Neural cell (in vitro differentiated cells): ENCODE measurements around the gene ENTPD8. TPM values are rescaled to one million over a fixed set of nuclear protein-coding genes. Genes with fewer than 3 reads are reported as not detected.

ENCODE experiments used
- H2AFZ ChIP-seq: fragments of 200-600, 300-800 bp; sonication (generic), shearing (Covaris generic); 2 replicates; pipeline ENCODE4 v1.6.0; 2014; ENCODE audit warnings: low read depth, mild to moderate bottlenecking, antibody characterized with exemption, low read length, moderate library complexity
- H3F3A ChIP-seq: fragments of 200-600 bp; shearing (Covaris generic); 2 replicates; pipeline ENCODE4 v1.6.1; 2016; ENCODE audit warnings: mild to moderate bottlenecking, moderate library complexity, mixed read lengths, antibody characterized with exemption, low read length; ENCODE audit not compliant: insufficient read depth, poor library complexity, severe bottlenecking
- H3K27ac ChIP-seq: fragments of 200-600, 300-800 bp; sonication (generic), shearing (Covaris generic); 2 replicates; pipeline ENCODE4 v1.5.1; 2014; ENCODE audit warnings: mild to moderate bottlenecking, low read length, moderate library complexity
- H3K27me3 ChIP-seq: fragments of 300-800, 200-600 bp; sonication (generic), shearing (Covaris generic); 2 replicates; pipeline ENCODE4 v1.6.0; 2014; ENCODE audit warnings: mild to moderate bottlenecking, low read depth, low read length, moderate library complexity; ENCODE audit not compliant: insufficient read depth
- H3K36me3 ChIP-seq: fragments of 300-800, 200-600 bp; sonication (generic), shearing (Covaris generic); 2 replicates; pipeline ENCODE4 v1.5.1; 2014; ENCODE audit warnings: mild to moderate bottlenecking, antibody characterized with exemption, low read length, moderate library complexity; ENCODE audit not compliant: insufficient read depth
- H3K4me2 ChIP-seq: fragments of 300-800, 200-600 bp; sonication (generic), shearing (Covaris generic); 2 replicates; pipeline ENCODE4 v1.6.0; 2014; ENCODE audit warnings: mild to moderate bottlenecking, low read length
- H3K4me3 ChIP-seq: fragments of 300-800, 200-600 bp; sonication (generic), shearing (Covaris generic); 2 replicates; pipeline ENCODE4 v1.5.1; 2014; ENCODE audit warnings: mild to moderate bottlenecking, low read length, moderate library complexity
- H3K79me2 ChIP-seq: fragments of 200-600 bp; shearing (Covaris generic); replicated peaks from 2 replicates; pipeline ENCODE4 v1.6.0; 2014; ENCODE audit warnings: mild to moderate bottlenecking, low read length, moderate library complexity; ENCODE audit not compliant: insufficient read depth
- H3K9ac ChIP-seq: fragments of 300-800, 200-600 bp; sonication (generic), shearing (Covaris generic); 2 replicates; pipeline ENCODE4 v1.6.1; 2016; ENCODE audit warnings: mild to moderate bottlenecking, low read length, mixed read lengths
- H3K9me2 ChIP-seq: fragments of 200-600 bp; shearing (Covaris generic); 2 replicates; pipeline ENCODE4 v1.6.1; 2016; ENCODE audit warnings: mild to moderate bottlenecking, low read length, mixed read lengths; ENCODE audit not compliant: insufficient read depth
- H3K9me3 ChIP-seq: fragments of 200-600, 300-800 bp; sonication (generic), shearing (Covaris generic); 2 replicates; pipeline ENCODE4 v1.6.1; 2016; ENCODE audit warnings: mild to moderate bottlenecking, mixed run types, low read length, moderate library complexity, mixed read lengths
- H4K20me1 ChIP-seq: fragments of 200-600 bp; shearing (Covaris generic); 2 replicates; pipeline ENCODE4 v1.6.1; 2016; ENCODE audit warnings: mild to moderate bottlenecking, mixed run types; ENCODE audit not compliant: insufficient read depth
- CTCF ChIP-seq: fragments of 450-650 bp; IDR thresholded peaks from 2 replicates; pipeline ENCODE4 v1.5.1; 2014; ENCODE audit warnings: antibody characterized with exemption, mild to moderate bottlenecking, moderate library complexity; ENCODE audit not compliant: poor library complexity, severe bottlenecking
- EP300 ChIP-seq: fragments of 450-650 bp; conservative IDR thresholded peaks from 2 replicates; pipeline ENCODE4 v1.6.1; 2014; ENCODE audit warnings: antibody characterized with exemption, mild to moderate bottlenecking, moderate library complexity; ENCODE audit not compliant: poor library complexity, severe bottlenecking
- EZH2 ChIP-seq: fragments of 200-600, 300-800 bp; shearing (Covaris generic), sonication (generic); IDR thresholded peaks from 2 replicates; pipeline ENCODE4 v1.6.1; 2014; ENCODE audit warnings: antibody characterized with exemption, low read length, borderline replicate concordance, mild to moderate bottlenecking; ENCODE audit not compliant: insufficient read depth, poor library complexity, severe bottlenecking
- MXI1 ChIP-seq: fragments of 450-650 bp; conservative IDR thresholded peaks from 2 replicates; pipeline ENCODE4 v1.6.1; 2014; ENCODE audit warnings: antibody characterized with exemption, mild to moderate bottlenecking; ENCODE audit not compliant: poor library complexity, severe bottlenecking
- POLR2AphosphoS5 ChIP-seq: IDR thresholded peaks from 2 replicates; pipeline ENCODE4 v1.6.1; 2012
- RAD21 ChIP-seq: fragments of 450-650 bp; conservative IDR thresholded peaks from 2 replicates; pipeline ENCODE4 v1.6.1; 2014; ENCODE audit warnings: antibody characterized with exemption, mild to moderate bottlenecking, moderate library complexity
- REST ChIP-seq: IDR thresholded peaks from 2 replicates; pipeline ENCODE4 v1.6.1; 2012; ENCODE audit warnings: borderline replicate concordance
- SMC3 ChIP-seq: fragments of 450-650 bp; conservative IDR thresholded peaks from 2 replicates; pipeline ENCODE4 v1.6.1; 2014; ENCODE audit warnings: antibody characterized with exemption, mild to moderate bottlenecking, moderate library complexity; ENCODE audit not compliant: poor library complexity
- TAF1 ChIP-seq: IDR thresholded peaks from 2 replicates; pipeline ENCODE4 v1.6.1; 2012; ENCODE audit warnings: low read depth
- polyA plus RNA-seq: library from polyadenylated mRNA; depleted of rRNA; stranded (reverse); fragments of >200 nt; gene quantifications from 2 replicates; pipeline ENCODE4 v1.2.3, GENCODE V29; 2014

ENTPD8 gene
- polyA plus RNA-seq, 1 donor from 2014 or later, result not detected

- Histone ChIP-seq H3K4me3 (no peak overlapping the region), H4K20me1 (no peaks in the 10 kb centered on the region), H3K9me3 (no peaks in the 10 kb centered on the region), H3F3A (no peaks in the 10 kb centered on the region), H3K9ac (no peak overlapping the region), H3K79me2 (no peaks in the 10 kb centered on the region), H3K27me3 (no peaks in the 10 kb centered on the region), H3K9me2 (no peaks in the 10 kb centered on the region), H2AFZ (no peak overlapping the region), H3K27ac (no peak overlapping the region), H3K36me3 (no peaks in the 10 kb centered on the region), H3K4me2 (no peak overlapping the region)
- TF ChIP-seq EZH2 (no peak), EP300 (no peak), REST (no peak), RAD21 (no peak), TAF1 (no peak), CTCF (no peak), MXI1 (no peak), POLR2AphosphoS5 (no peak), SMC3 (no peak)
Observed at GRCh38 chr9:137433916-137434431, 7.2 kb downstream of the ENTPD8 start.

- no peaks in the 10 kb centered on the region for H3K27me3 ChIP-seq
- no peaks in the 10 kb centered on the region for H3K36me3 ChIP-seq
- no peaks in the 10 kb centered on the region for H4K20me1 ChIP-seq
- no peaks in the 10 kb centered on the region for H3K79me2 ChIP-seq
- no peak overlapping the region for H3K27ac ChIP-seq
- TF ChIP-seq TAF1, result no peak
- no peak for TF ChIP-seq POLR2AphosphoS5
- no peak for TF ChIP-seq MXI1
- TF ChIP-seq RAD21, result no peak
- TF ChIP-seq EZH2, result no peak
- TF ChIP-seq EP300, result no peak
- TF ChIP-seq REST, result no peak
- no peak for TF ChIP-seq SMC3
- no peak for TF ChIP-seq CTCF
- no peaks in the 10 kb centered on the region for H3F3A ChIP-seq
- H3K9me2 ChIP-seq, result no peaks in the 10 kb centered on the region
- no peak overlapping the region for H3K4me3 ChIP-seq
- no peak overlapping the region for H2AFZ ChIP-seq
- H3K9me3 ChIP-seq, result no peaks in the 10 kb centered on the region
- no peak overlapping the region for H3K4me2 ChIP-seq
- H3K9ac ChIP-seq, result no peak overlapping the region
Observed at GRCh38 chr9:137433349-137433915, 7.7 kb downstream of the ENTPD8 start.
